Activated effector memory CD4-positive, alpha-beta T cell treated with Interleukin-2 at 50 U/mL for 16 hours (primary cell): ENCODE results near the gene CRABP2.
A peak's percentile ranks its signal among the peaks of the same experiment; 100 is the strongest.

ENCODE experiments used
- DNase-seq: peaks from one replicate; pipeline ENCODE4 v3.0.0-alpha.2; 2020

The CRABP2 gene

DNA sequence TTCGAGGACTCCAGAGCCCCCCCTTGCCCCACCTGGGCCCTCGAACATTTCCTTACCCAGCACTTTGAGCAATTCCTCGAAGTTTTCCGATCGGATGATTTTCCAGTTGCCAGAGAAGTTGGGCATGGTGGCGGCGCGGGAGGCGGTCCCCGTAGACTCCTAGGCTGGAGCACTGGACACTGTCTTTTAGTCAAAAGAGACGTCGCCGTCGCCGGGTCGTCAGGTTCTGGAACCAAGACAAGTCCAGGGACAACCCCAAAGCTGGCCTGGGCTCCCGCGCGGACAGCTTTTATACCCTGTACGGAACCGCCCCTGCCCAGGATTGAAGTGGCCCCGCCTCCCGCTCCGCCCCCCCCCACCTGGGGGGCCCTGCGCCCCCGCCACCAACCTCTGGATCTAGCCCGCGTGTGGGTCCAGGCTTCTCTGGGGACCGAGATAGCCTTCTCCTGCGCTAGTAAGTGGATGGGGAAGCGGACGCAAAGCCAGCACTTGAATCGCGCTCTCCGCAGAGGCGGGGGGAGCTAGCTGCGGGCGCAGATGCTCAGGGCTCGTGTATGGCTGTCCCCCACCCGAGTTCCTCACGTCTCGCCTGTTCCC is at the start of gene CRABP2:
Gene CRABP2 (minus strand): TSS at position 263 of the 597 bp plus-strand sequence. CDS start 137 bp downstream, at position 126.
- peak; percentile 4 for DNase-seq

DNA sequence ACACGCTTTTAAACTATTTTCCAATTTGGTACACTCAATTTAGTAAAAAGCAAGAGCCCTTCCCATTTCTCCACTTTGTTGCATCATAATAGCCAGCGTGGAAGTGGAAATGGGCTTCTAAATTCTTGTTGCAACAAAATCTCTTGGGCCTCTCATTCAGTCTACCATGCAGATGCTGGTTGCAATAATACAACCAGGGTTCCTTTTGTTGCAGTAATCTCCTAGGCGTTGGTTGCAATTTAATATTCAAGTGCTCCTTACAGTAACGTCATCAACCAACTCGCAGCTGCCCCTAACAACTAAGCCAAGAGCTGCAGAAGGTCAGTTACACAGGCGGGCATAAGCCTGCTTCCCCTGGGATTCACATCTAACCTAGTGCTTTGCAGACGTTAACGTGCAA is 48.8 kb upstream of the CRABP2 start:
- DNase-seq: no peak

DNA sequence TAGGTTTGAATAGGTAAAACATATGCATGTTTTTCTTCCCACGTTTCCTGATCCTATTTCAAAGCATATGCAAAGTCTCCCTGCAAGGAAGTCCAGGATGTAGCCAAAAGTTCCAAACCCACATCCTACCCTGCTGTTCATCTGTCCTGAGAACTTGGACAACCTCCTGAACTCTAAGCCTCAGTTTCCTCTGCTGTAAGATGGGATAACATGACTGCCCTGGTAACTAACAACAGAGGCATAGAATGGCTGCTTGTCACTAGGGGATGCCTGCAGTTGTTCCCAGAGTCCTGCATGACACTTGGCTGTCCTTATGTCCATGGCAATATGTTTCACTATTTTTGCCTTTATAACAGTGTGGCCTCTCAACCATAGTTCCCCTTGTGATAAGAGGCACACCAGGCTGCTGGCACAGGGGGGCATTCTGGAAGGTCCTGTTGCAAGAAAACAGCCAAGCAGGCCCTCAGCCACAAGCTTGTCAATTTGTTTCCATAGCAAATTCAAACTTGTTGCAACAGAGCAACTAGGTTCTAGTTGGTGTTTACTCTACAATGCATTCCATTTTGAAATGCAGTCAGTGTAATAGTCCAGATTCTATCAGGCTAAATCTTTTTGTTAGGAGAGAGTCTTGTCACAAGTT is 47.6 kb upstream of the CRABP2 start:
- no peak for DNase-seq

GRCh38 chr1:156751757-156752481 is 46.5 kb upstream of the CRABP2 start:
- peak; percentile 96 for DNase-seq

DNA sequence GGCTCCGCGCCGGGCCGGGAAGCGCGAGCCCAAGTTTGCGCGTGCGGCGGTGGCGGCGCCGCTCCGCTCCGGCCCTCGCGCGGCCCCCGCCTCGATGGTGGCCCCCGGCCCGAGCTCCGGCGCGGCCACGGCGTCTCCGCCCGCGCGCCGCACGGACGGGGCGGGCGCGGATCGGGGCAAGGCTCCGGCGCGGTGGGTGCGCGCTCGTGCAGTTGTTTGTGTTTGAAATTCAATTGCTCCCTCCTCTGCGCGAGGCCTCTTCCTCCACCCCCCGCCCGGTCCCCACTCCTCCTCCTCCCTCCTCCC is 46.0 kb upstream of the CRABP2 start, which contains the start of gene HDGF:
Gene HDGF (minus strand): TSS at position 225 of the 306 bp plus-strand sequence. CDS start 246 bp downstream, outside the sequence.
- no peak for DNase-seq

DNA sequence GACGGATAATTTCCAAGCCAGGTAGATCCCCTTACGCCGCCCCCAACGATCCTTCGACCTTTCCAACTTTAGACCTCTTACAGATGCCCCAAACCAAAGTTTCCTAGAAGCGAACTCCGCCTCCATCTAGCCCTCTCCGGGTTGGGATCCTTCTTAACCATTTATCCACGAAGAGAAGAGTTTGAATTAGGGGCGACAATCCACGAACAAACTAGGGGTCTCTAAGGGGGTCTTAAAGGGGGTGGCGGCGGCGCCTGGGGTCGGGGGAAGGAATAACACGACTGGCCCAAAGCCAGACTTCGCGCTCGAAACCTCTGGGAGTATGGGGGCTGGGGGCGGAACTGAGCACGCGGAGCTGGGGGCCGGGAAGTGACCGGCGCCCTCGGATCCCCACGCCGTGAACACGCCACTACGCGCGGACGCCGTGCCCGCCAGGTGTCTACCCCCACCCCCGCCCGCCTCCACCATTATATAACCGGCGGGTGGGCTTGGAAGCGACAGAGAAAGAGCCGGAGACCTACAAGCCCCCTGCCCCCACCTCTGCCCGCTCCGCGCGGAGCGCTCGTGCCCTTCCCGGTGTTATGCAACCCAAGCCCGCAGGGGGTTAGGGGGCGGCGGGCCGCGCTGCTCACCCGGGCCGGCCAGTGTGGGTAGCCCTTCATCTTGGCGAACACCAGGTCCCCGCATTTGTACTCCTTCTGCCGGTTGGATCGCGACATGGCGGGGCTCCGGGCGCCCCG is 45.5 kb upstream of the CRABP2 start:
- no peak for DNase-seq

GRCh38 chr1:156750191-156750672 is 44.8 kb upstream of the CRABP2 start:
- DNase-seq: no peak

GRCh38 chr1:156749419-156750118 is 44.2 kb upstream of the CRABP2 start:
- no peak for DNase-seq

DNA sequence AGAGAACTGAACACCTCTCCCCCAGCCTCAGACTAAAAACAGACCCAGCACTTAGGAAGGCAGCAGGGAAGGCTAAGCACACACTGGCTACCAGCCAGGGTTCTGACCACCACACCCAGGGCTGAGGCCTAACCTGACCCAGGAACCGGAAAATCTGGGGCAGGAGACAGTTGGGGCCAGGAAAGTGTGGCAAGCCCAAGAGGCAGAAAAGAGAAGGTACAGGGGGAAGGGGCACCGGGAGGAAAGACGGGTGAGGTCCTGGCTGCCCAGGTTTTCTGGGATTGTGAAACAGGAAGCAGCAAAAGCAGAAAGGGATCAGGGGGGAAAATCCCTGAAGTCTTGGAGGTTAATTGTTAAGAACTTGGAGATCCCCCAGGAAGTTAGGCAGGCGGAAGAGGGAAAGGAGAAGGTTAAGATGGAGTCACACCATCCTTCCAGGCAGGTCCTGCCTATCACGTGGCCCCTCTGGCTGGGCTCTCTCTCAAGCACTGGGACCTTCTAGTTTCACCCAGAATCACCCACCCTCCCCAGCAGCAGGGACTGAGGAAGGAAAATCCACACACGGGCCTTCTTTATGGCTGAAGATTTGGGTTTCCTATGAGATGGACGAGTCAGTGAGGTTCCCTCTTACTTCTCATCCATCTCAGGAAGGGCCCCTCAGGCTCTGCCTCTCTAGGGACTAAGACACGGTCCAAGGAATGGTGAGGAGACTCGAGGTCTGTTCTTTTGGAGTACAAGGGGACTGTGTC is 43.5 kb upstream of the CRABP2 start:
- no peak for DNase-seq

- no peak for DNase-seq
Observed at GRCh38 chr1:156747742-156748669, 42.6 kb upstream of the CRABP2 start.

DNA sequence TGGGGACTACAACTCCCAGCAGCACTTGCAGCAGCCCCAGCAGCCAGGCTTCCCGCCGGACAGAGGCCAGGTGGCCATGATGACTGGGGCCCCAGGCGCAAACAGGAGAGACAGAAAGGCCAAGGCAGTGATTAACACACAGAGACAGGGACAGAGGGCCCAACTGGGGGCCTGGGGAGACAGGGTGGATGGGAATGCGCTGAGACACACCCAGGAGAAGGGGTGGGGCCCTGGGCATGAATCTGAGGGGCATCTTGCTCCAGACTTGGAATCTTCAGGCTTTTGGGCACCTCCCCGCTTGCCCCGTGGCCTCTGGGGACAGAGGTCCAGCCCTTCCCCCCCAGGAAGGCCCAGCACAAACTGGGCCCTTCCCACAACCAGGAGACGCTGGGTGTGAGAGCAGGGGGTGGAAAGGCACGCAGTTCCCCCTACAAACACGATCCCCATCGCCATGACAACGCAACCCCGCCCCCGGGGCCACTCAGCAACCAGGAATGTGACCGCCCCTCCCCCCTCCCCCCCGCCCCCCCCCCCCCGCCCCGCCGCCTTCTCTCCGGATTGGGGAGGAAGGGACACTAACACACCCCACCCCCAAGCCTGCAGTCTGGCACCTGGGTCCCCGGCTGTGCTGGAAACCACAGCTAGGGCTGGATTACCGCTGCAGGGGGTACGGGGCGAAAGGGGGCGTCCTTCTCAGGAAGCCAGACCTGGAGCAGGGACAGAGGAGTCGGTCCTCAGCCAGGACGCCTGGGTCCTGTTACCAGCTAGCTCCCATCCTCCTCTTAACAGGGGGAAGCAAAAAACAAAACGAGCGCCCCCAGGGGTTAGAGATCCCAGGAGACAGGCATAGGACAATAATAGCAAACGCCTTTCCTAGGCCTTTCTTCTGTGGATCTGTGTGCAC is 41.6 kb upstream of the CRABP2 start:
- no peak for DNase-seq

DNA sequence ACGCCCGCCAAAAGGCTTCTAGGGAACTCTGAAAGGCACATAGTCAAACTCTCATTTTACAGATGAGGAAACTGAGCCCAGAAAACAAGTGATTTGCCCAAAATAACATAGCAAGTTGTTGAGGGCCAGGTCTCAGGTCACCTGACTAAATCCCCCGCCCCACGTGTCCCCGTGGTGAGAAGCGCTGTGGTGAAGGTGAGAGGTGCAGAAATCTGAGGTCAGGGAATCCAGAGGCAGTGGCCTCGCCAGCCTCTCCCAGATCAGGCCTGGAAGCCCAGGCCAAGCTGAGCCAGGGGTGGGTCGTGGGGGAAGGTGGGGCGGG is 41.0 kb upstream of the CRABP2 start:
- DNase-seq: no peak

- DNase-seq: no peak
Observed at GRCh38 chr1:156745881-156746280, 40.5 kb upstream of the CRABP2 start.

DNA sequence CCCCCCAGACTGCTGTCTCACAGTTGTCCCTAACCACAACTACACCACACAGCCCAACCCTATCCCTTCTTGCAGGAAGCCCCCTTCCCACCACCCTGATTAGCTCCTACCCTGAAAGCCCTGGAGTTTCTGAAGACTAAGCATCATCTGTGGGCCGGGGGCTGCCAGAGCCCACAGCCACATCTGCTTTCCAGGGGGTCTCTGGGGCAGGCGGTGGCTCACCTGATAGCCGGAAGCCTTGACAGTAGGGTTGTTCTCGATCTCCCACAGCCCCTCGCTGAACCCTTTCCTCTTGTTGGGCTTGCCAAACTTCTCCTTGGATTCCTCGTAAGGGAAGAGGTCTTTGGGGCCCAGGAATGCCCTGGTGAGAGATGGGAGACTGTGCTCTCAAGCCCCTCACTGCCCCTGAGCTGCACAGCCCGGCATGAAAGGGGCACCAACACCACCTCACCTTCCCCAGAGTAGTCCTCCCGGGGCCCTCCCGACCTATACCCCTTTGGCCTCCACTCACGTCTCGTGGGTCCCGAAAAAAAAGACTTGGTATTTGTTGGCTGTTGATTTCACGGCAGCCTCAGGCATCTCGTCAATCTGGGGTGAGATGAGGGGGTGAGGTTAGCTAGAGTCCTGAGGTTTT is 39.5 kb upstream of the CRABP2 start:
- no peak for DNase-seq

DNA sequence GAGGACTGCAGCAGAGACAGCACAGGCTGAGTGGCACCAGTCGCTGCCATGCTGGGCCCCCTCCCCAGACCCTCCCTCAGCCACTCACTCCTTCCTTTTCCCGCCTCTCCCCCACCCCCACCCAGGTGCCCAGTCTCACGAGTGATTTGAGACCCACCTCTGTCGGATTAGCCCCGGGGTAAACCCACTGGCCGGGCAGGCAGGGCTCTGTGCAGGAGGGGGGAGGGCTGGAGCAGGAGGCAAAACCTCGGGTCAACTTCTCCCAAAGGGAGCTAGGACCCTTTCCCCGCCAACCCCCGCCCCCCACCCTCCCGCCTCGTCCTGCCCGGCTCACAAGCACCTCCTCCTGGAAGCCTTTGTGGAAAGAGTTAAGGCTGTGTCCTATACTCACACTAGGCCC is 39.0 kb upstream of the CRABP2 start:
- no peak for DNase-seq

GRCh38 chr1:156743367-156744302 is 38.3 kb upstream of the CRABP2 start:
- no peak for DNase-seq

- no peak for DNase-seq
Observed at GRCh38 chr1:156742801-156743200, 37.4 kb upstream of the CRABP2 start.

DNA sequence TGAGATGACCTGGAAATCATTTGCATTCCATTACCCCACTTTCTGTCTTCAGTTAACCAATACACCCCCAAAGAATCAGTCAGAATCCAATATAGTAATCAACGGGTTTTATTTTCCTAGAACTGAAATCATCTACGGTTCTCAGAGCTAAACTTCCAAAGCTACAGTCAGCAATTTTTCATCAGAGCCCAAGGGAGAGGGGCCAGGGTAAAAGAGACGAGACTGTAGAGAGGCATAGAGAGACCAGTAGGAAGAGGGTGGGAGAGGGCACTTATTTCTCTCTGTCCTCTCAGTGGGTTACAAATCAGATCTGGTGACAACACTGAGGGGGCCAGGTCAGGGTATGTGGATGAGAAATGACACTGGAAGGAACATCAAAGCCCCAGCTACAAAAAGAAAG is 36.6 kb upstream of the CRABP2 start:
- DNase-seq: no peak
